ENCODE measurements around the gene ZNF740.

Gene ZNF740

DNA sequence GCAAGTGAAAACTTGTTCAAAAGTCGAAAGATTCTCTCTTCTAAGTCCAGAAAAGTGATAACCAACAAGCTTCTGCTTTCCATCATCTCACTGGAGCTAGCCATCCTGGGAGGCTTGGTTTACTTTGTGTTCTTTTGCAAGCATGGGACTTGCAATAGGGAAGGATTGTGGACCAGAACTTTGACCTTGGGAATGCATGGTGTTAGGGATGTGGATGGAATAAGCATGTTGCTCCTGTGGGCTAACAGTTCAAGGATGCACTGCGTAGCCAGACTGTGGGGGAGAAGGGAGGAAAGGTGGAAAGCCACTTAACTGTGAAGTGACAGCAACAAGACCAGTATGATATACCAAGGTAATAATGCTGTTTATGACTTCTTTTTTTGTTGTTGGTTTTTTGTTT, 48.7 kb upstream of the ZNF740 start:
- Histone ChIP-seq H3K27ac (ENCODE audit: extremely low read depth, low read depth, low read length) (no peak overlapping the region), H3K36me3 (ENCODE audit: control insufficient read depth in 2 of 2, insufficient read depth in 1 of 2, low read length in 2 of 2) (no peaks in the 10 kb centered on the region), H3K9me3 (ENCODE audit: control insufficient read depth, insufficient read depth, low read depth, low read length) (no peaks in the 10 kb centered on the region), H3K4me1 (ENCODE audit: control insufficient read depth, insufficient read depth, low read length) (no peaks in the 10 kb centered on the region), H3K4me3 (ENCODE audit: low read depth, low read length) (no peak overlapping the region)
- POLR2A ChIA-PET = no interaction called here
- TF ChIP-seq, protein P1, sequence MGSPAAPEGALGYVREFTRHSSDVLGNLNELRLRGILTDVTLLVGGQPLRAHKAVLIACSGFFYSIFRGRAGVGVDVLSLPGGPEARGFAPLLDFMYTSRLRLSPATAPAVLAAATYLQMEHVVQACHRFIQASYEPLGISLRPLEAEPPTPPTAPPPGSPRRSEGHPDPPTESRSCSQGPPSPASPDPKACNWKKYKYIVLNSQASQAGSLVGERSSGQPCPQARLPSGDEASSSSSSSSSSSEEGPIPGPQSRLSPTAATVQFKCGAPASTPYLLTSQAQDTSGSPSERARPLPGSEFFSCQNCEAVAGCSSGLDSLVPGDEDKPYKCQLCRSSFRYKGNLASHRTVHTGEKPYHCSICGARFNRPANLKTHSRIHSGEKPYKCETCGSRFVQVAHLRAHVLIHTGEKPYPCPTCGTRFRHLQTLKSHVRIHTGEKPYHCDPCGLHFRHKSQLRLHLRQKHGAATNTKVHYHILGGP (tag by site-specific recombination; IDR thresholded peaks at IDR 0.05) = no peak
- TF ChIP-seq, protein P2, sequence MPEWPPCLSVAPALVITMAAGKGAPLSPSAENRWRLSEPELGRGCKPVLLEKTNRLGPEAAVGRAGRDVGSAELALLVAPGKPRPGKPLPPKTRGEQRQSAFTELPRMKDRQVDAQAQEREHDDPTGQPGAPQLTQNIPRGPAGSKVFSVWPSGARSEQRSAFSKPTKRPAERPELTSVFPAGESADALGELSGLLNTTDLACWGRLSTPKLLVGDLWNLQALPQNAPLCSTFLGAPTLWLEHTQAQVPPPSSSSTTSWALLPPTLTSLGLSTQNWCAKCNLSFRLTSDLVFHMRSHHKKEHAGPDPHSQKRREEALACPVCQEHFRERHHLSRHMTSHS (tag by site-specific recombination; IDR thresholded peaks at IDR 0.05) = no peak
- TF ChIP-seq ZNF549 (tag by site-specific recombination; IDR thresholded peaks at IDR 0.05) (no peak), MZF1 (tag by site-specific recombination; IDR thresholded peaks at IDR 0.05; ENCODE audit: borderline replicate concordance) (no peak), YY1 (tag by site-specific recombination; IDR thresholded peaks at IDR 0.05) (no peak), ZNF391 (tag by site-specific recombination; IDR thresholded peaks at IDR 0.05; ENCODE audit: borderline replicate concordance, low read depth) (no peak), SCRT1 (tag by site-specific recombination; IDR thresholded peaks at IDR 0.05; ENCODE audit: borderline replicate concordance) (no peak), ZNF664 (tag by site-specific recombination; IDR thresholded peaks at IDR 0.05) (no peak), ZNF626 (tag by site-specific recombination; IDR thresholded peaks at IDR 0.05) (no peak), ZNF571 (tag by site-specific recombination; IDR thresholded peaks at IDR 0.05) (no peak), ZNF169 (tag by site-specific recombination; IDR thresholded peaks at IDR 0.05) (no peak), RBAK (tag by site-specific recombination; IDR thresholded peaks at IDR 0.05) (no peak)
- TF ChIP-seq, protein P3, sequence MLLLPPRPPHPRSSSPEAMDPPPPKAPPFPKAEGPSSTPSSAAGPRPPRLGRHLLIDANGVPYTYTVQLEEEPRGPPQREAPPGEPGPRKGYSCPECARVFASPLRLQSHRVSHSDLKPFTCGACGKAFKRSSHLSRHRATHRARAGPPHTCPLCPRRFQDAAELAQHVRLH (tag by site-specific recombination; IDR thresholded peaks at IDR 0.05) = no peak
- TF ChIP-seq, protein P4, sequence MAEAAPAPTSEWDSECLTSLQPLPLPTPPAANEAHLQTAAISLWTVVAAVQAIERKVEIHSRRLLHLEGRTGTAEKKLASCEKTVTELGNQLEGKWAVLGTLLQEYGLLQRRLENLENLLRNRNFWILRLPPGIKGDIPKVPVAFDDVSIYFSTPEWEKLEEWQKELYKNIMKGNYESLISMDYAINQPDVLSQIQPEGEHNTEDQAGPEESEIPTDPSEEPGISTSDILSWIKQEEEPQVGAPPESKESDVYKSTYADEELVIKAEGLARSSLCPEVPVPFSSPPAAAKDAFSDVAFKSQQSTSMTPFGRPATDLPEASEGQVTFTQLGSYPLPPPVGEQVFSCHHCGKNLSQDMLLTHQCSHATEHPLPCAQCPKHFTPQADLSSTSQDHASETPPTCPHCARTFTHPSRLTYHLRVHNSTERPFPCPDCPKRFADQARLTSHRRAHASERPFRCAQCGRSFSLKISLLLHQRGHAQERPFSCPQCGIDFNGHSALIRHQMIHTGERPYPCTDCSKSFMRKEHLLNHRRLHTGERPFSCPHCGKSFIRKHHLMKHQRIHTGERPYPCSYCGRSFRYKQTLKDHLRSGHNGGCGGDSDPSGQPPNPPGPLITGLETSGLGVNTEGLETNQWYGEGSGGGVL (tag by site-specific recombination; IDR thresholded peaks at IDR 0.05) = no peak
- TF ChIP-seq, protein P5, sequence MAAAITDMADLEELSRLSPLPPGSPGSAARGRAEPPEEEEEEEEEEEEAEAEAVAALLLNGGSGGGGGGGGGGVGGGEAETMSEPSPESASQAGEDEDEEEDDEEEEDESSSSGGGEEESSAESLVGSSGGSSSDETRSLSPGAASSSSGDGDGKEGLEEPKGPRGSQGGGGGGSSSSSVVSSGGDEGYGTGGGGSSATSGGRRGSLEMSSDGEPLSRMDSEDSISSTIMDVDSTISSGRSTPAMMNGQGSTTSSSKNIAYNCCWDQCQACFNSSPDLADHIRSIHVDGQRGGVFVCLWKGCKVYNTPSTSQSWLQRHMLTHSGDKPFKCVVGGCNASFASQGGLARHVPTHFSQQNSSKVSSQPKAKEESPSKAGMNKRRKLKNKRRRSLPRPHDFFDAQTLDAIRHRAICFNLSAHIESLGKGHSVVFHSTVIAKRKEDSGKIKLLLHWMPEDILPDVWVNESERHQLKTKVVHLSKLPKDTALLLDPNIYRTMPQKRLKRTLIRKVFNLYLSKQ (tag by site-specific recombination; IDR thresholded peaks at IDR 0.05; ENCODE audit: borderline replicate concordance) = no peak
- TF ChIP-seq, protein P6, sequence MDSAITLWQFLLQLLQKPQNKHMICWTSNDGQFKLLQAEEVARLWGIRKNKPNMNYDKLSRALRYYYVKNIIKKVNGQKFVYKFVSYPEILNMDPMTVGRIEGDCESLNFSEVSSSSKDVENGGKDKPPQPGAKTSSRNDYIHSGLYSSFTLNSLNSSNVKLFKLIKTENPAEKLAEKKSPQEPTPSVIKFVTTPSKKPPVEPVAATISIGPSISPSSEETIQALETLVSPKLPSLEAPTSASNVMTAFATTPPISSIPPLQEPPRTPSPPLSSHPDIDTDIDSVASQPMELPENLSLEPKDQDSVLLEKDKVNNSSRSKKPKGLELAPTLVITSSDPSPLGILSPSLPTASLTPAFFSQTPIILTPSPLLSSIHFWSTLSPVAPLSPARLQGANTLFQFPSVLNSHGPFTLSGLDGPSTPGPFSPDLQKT (IDR thresholded peaks at IDR 0.05; ENCODE audit: borderline replicate concordance, low read depth, low read length) = no peak
- CTCF ChIA-PET = no interaction called here

DNA sequence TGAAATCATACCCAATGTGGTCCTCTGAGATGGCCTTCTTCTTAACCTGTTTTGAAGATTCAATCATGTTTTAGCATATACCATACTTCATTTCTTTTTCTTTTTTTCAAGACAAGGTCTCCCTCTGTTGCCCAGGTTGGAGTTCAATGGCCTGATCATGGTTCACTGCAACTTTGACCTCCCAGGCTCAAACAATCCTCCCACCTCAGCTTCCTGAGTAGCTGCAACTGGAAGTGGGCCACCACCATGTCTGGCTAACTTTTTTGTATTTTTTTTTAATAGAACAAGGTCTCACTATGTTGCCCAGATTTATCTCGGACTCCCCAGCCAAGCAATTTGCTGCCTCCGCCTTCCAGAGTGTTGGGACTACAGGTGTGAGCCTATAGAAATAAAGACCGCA, 46.8 kb upstream of the ZNF740 start:
- POLR2A ChIA-PET = no interaction called here
- TF ChIP-seq SP3 (tag by site-specific recombination; IDR thresholded peaks at IDR 0.05) (no peak), ZNF792 (tag by site-specific recombination; IDR thresholded peaks at IDR 0.05) (no peak), ZNF146 (tag by site-specific recombination; IDR thresholded peaks at IDR 0.05) (no peak), ZNF132 (tag by site-specific recombination; IDR thresholded peaks at IDR 0.05; ENCODE audit: borderline replicate concordance) (no peak), ZNF169 (tag by site-specific recombination; IDR thresholded peaks at IDR 0.05) (no peak), ZSCAN23 (tag by site-specific recombination; IDR thresholded peaks at IDR 0.05) (no peak), ZEB2 (tag by site-specific recombination; IDR thresholded peaks at IDR 0.05) (no peak), SALL2 (tag by site-specific recombination; IDR thresholded peaks at IDR 0.05; ENCODE audit: borderline replicate concordance) (no peak), ZNF560 (tag by site-specific recombination; IDR thresholded peaks at IDR 0.05; ENCODE audit: borderline replicate concordance) (no peak)
- TF ChIP-seq, protein P7, sequence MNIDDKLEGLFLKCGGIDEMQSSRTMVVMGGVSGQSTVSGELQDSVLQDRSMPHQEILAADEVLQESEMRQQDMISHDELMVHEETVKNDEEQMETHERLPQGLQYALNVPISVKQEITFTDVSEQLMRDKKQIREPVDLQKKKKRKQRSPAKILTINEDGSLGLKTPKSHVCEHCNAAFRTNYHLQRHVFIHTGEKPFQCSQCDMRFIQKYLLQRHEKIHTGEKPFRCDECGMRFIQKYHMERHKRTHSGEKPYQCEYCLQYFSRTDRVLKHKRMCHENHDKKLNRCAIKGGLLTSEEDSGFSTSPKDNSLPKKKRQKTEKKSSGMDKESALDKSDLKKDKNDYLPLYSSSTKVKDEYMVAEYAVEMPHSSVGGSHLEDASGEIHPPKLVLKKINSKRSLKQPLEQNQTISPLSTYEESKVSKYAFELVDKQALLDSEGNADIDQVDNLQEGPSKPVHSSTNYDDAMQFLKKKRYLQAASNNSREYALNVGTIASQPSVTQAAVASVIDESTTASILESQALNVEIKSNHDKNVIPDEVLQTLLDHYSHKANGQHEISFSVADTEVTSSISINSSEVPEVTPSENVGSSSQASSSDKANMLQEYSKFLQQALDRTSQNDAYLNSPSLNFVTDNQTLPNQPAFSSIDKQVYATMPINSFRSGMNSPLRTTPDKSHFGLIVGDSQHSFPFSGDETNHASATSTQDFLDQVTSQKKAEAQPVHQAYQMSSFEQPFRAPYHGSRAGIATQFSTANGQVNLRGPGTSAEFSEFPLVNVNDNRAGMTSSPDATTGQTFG (tag by site-specific recombination; IDR thresholded peaks at IDR 0.05; ENCODE audit: borderline replicate concordance) = no peak
- Histone ChIP-seq H3K4me1 (ENCODE audit: control insufficient read depth, insufficient read depth, low read length) (no peaks in the 10 kb centered on the region), H3K36me3 (ENCODE audit: control insufficient read depth in 2 of 2, insufficient read depth in 1 of 2, low read length in 2 of 2) (no peaks in the 10 kb centered on the region), H3K9me3 (ENCODE audit: control insufficient read depth, insufficient read depth, low read depth, low read length) (no peaks in the 10 kb centered on the region), H3K27ac (ENCODE audit: extremely low read depth, low read depth, low read length) (no peak overlapping the region), H3K4me3 (ENCODE audit: low read depth, low read length) (no peak overlapping the region)
- CTCF ChIA-PET = interaction anchor here (1.3 to 2.6 kb wide), 2 partner anchors 26 to 65 kb away, joined by 3 to 11 read pairs; no protein-coding TSS in a partner anchor
